Cardiac fibroblast (primary cell): Measurements from ENCODE around the gene PAGE4.

Experiments used
- DNase-seq, 2 donors: peaks; one replicate each; pipeline versions ENCODE4 v3.0.0 to v3.0.0-alpha.2; 2010; ENCODE audit warnings: low read depth in 2 of 2
- H3K4me3 ChIP-seq, 2 donors: replicated peaks in 1 of 2; 1 replicate in 1 of 2; 2 replicates in 1 of 2; pipeline ENCODE4 v1.5.1; 2011; ENCODE audit warnings: low read depth in 2 of 2, low read length in 2 of 2, mild to moderate bottlenecking in 2 of 2, moderate library complexity in 1 of 2
- CTCF ChIP-seq: IDR thresholded peaks from one replicate; pipeline ENCODE4 v1.5.1; 2011; ENCODE audit warnings: low read depth, mild to moderate bottlenecking, low read length, inconsistent platforms

The PAGE4 gene

GRCh38 chrX:49829016-49829415 lies at the start of gene PAGE4:
TSS of gene PAGE4 (plus strand) at chrX:49829303. CDS start at chrX:49830429, 1,126 bp downstream.
- TF ChIP-seq CTCF: no peak
- no peak for DNase-seq
- no peak within 1 kb of the TSS for H3K4me3 ChIP-seq

GRCh38 chrX:49784747-49785280 lies 44.3 kb upstream of the PAGE4 start:
- no peak overlapping the region for H3K4me3 ChIP-seq
- no peak for TF ChIP-seq CTCF
- no peak for DNase-seq

GRCh38 chrX:49792376-49792775 lies 36.7 kb upstream of the PAGE4 start:
- DNase-seq: no peak

GRCh38 chrX:49793686-49794085 lies 35.4 kb upstream of the PAGE4 start:
- DNase-seq: no peak
- no peak overlapping the region for H3K4me3 ChIP-seq
- no peak for TF ChIP-seq CTCF

More at GRCh38 chrX:49792376-49792775, 36.7 kb upstream of the PAGE4 start:
- TF ChIP-seq CTCF: no peak
- H3K4me3 ChIP-seq: no peak overlapping the region

- TF ChIP-seq CTCF: no peak
- H3K4me3 ChIP-seq: no peak overlapping the region
- no peak for DNase-seq
Observed at GRCh38 chrX:49799828-49800227, 29.3 kb upstream of the PAGE4 start.

GRCh38 chrX:49809891-49810632 lies 19.0 kb upstream of the PAGE4 start:
- no peak overlapping the region for H3K4me3 ChIP-seq
- TF ChIP-seq CTCF: no peak
- DNase-seq: no peak

GRCh38 chrX:49812177-49812576 lies 16.9 kb upstream of the PAGE4 start:
- no peak overlapping the region for H3K4me3 ChIP-seq
- DNase-seq: no peak
- TF ChIP-seq CTCF: no peak
